WERI-Rb-1 (cell line): Measurements from ENCODE around the gene PMM1.
A peak's percentile ranks its signal among the peaks of the same experiment; 100 is the strongest.
"Not testable (repeated sequence)": the region's sequence is repeated elsewhere in the genome, so short reads cannot be mapped to it uniquely, and the experiment has no call there.

ENCODE experiments used
- DNase-seq: peaks from one replicate; pipeline ENCODE4 v3.0.0-alpha.2; 2020
- H3K27ac ChIP-seq: fragments of 250-450 bp; sonication (Bioruptor Pico); 2 replicates; pipeline ENCODE4 v1.5.1; 2020; ENCODE audit warnings: mild to moderate bottlenecking, moderate library complexity
- H3K27me3 ChIP-seq: fragments of 250-450 bp; sonication (Bioruptor Pico); 2 replicates; pipeline ENCODE4 v1.5.1; 2021; ENCODE audit warnings: mild to moderate bottlenecking, low read depth, moderate library complexity; ENCODE audit not compliant: insufficient read depth, severe bottlenecking
- H3K36me3 ChIP-seq: fragments of 250-450 bp; sonication (Bioruptor Pico); 2 replicates; pipeline ENCODE4 v1.5.1; 2020; ENCODE audit warnings: mild to moderate bottlenecking, moderate library complexity
- H3K4me3 ChIP-seq: 2 replicates; pipeline ENCODE4 v1.5.1; 2011; ENCODE audit warnings: low read depth, mild to moderate bottlenecking, control low read depth, low read length
- H3K9me3 ChIP-seq: fragments of 250-450 bp; sonication (Bioruptor Pico); 2 replicates; pipeline ENCODE4 v1.5.1; 2021; ENCODE audit warnings: mild to moderate bottlenecking, moderate library complexity; ENCODE audit not compliant: severe bottlenecking
- CTCF ChIP-seq: IDR thresholded peaks from 2 replicates; pipeline ENCODE4 v1.5.1; 2011; ENCODE audit warnings: low read depth, mild to moderate bottlenecking, control low read depth, inconsistent platforms, low read length

PMM1 gene

DNA sequence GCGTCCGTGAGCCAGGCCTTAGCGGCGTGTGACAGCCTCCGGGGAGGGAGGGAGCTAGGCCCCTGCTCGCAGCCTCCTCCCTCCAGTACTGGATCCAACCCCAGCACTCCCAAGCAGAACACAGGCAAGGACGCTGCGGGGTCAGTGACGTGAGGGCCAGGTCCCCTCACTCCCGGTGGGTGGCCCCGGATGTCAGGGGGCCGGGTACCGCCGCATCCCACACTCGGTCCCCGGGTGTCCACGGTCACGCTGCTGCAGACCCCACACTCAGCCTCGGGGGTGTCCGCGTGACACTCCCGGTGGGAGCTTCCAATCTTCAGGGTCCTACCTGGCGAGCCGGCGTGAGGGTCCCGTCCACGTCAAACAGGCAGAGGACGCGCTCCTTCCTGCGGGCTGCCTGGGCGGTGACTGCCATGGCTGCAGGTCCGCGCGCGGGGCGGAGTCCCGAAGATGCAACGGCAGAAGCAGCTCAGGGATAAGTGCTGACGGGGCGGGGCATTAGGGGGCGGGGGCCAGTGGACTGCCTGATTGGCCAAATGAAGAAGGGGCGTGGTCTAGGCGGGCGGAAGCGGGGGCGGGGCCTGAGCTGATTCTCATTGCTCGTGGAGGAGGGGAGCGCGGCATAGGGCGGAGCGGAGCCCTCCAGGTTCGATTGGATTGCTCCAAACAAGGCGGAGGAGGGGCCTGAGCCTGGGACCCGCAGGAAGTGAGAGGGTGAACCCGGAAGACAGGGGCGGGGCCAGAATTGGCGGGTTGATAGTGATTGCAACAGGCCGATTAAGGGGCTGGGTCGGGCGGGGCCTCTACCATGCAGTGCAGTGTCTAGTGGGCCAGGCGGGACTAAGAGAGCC is at the start of gene PMM1:
TSS of gene PMM1 (minus strand) at position 450 of the 851 bp plus-strand sequence. CDS start at position 415, 35 bp downstream.
- peaks cover 8% of the 10 kb centered on the region for H3K36me3 ChIP-seq
- H3K4me3 ChIP-seq = peak within 1 kb of the TSS; percentile 91
- no peak for TF ChIP-seq CTCF
- no peaks in the 10 kb centered on the region for H3K9me3 ChIP-seq
- peak within 1 kb of the TSS; percentile 85 for H3K27ac ChIP-seq
- H3K27me3 ChIP-seq = no peaks in the 10 kb centered on the region
- DNase-seq = peak; percentile 100

DNA sequence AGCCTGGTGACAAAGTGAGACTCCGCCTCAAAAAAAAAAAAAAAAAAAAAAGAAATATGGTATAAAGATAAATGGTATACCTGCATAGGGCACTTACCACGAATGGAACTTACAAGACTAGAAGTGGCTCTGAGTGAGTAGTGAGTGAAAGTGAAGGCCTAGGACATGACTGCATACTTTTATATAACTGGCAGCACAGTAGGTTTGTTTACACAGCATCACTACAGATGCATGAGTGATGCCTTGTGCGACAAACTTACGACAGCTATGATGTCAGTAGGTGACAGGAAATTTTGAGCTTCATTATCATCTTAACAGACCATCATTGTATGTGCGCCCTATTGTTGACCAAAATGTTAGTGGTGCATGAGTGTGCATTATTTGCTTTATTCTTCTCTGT is 49.1 kb upstream of the PMM1 start:
- no peak overlapping the region for H3K27ac ChIP-seq
- H3K4me3 ChIP-seq = no peak overlapping the region
- no peaks in the 10 kb centered on the region for H3K9me3 ChIP-seq
- no peaks in the 10 kb centered on the region for H3K27me3 ChIP-seq
- no peak for DNase-seq
- TF ChIP-seq CTCF = no peak
- H3K36me3 ChIP-seq = peaks cover 93% of the 10 kb centered on the region

- Histone ChIP-seq H3K27ac (no peak overlapping the region), H3K9me3 (no peaks in the 10 kb centered on the region), H3K4me3 (no peak overlapping the region), H3K27me3 (no peaks in the 10 kb centered on the region), H3K36me3 (peaks cover 96% of the 10 kb centered on the region)
- DNase-seq = no peak
- no peak for TF ChIP-seq CTCF
These were observed 48.5 kb upstream of the PMM1 start for GRCh38 chr22:41638124-41638523.

GRCh38 chr22:41637623-41638022 is 48.0 kb upstream of the PMM1 start:
- H3K4me3 ChIP-seq, H3K27me3 ChIP-seq, H3K27ac ChIP-seq, H3K9me3 ChIP-seq, DNase-seq: not testable (repeated sequence)
- H3K36me3 ChIP-seq = peaks cover 94% of the 10 kb centered on the region

DNA sequence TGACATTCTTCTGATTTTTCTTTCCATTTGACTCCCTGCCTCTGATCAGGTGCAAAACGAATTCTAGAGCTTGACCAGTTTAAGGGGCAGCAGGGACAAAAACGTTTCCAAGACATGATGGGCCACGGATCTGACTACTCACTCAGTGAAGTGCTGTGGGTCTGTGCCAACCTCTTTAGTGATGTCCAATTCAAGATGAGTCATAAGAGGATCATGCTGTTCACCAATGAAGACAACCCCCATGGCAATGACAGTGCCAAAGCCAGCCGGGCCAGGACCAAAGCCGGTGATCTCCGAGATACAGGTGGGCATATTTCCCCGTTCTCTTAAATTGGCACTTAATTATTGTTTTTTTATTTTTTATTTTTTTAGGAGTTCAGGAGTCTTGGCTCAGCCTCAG is 46.8 kb upstream of the PMM1 start:
- H3K27ac ChIP-seq = no peak overlapping the region

GRCh38 chr22:41634610-41635009 is 45.0 kb upstream of the PMM1 start:
- H3K9me3 ChIP-seq, DNase-seq, H3K27me3 ChIP-seq, H3K27ac ChIP-seq, H3K4me3 ChIP-seq: not testable (repeated sequence)
- peaks cover 86% of the 10 kb centered on the region for H3K36me3 ChIP-seq

More for the DNA sequence above, 46.8 kb upstream of the PMM1 start:
- no peak overlapping the region for H3K4me3 ChIP-seq
- H3K27me3 ChIP-seq = no peaks in the 10 kb centered on the region
- DNase-seq = no peak
- TF ChIP-seq CTCF = no peak
- no peaks in the 10 kb centered on the region for H3K9me3 ChIP-seq
- H3K36me3 ChIP-seq = peaks cover 92% of the 10 kb centered on the region

DNA sequence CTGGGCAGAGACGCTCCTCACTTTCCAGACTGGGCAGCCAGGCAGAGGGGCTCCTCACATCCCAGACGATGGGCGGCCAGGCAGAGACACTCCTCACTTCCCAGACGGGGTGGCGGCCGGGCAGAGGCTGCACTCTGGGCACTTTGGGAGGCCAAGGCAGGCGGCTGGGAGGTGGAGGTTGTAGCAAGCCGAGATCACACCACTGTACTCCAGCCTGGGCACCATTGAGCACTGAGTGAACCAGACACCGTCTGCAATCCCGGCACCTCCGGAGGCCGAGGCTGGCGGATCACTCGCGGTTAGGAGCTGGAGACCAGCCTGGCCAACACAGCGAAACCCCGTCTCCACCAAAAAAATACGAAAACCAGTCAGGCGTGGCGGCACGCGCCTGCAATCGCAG is 42.0 kb upstream of the PMM1 start:
- not testable (repeated sequence) for DNase-seq, H3K27ac ChIP-seq, H3K4me3 ChIP-seq, H3K27me3 ChIP-seq, H3K9me3 ChIP-seq
- H3K36me3 ChIP-seq = peaks cover 89% of the 10 kb centered on the region

DNA sequence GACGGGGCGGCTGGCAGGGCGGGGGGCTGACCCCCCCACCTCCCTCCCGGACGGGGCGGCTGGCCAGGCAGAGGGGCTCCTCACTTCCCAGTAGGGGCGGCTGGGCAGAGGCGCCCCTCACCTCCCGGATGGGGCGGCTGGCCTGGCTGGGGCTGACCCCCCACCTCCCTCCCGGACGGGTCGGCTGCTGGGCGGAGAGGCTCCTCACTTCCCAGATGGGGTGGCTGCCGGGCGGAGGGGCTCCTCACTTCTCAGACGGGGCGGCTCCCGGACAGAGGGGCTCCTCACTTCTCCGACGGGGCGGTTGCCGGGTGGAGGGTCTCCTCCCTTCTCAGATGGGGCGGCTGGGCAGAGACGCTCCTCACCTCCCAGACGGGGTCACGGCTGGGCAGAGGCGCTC is 41.5 kb upstream of the PMM1 start:
- not testable (repeated sequence) for DNase-seq, H3K4me3 ChIP-seq, H3K27me3 ChIP-seq, H3K9me3 ChIP-seq, H3K27ac ChIP-seq
- H3K36me3 ChIP-seq = peaks cover 87% of the 10 kb centered on the region
